WTC11 (cell line): ENCODE data around the gene MEIS2.

Experiments
- CREM ChIP-seq: sonication (generic); formaldehyde crosslinking; IDR thresholded peaks from 2 replicates; pipeline ENCODE4 v1.8.1; 2022; ENCODE audit warnings: mild to moderate bottlenecking, missing genetic modification reagents, moderate library complexity
- ELF4 ChIP-seq: sonication (generic); formaldehyde crosslinking; IDR thresholded peaks from 2 replicates; pipeline ENCODE4 v1.8.1; 2022; ENCODE audit warnings: low read depth, mild to moderate bottlenecking, moderate library complexity, missing genetic modification reagents
- ESRRA ChIP-seq: sonication (generic); formaldehyde crosslinking; IDR thresholded peaks from 2 replicates; pipeline ENCODE4 v1.8.1; 2022; ENCODE audit warnings: mild to moderate bottlenecking, missing genetic modification reagents, borderline replicate concordance
- ETV6 ChIP-seq: sonication (generic); formaldehyde crosslinking; IDR thresholded peaks from 2 replicates; pipeline ENCODE4 v1.8.1; 2022; ENCODE audit warnings: mild to moderate bottlenecking, missing genetic modification reagents
- KAT7 ChIP-seq: sonication (generic); formaldehyde crosslinking; IDR thresholded peaks from 2 replicates; pipeline ENCODE4 v1.8.1; 2023; ENCODE audit warnings: missing genetic modification reagents, mild to moderate bottlenecking, borderline replicate concordance
- NFYB ChIP-seq: sonication (generic); formaldehyde crosslinking; conservative IDR thresholded peaks from 2 replicates; pipeline ENCODE4 v1.8.0; 2022; ENCODE audit warnings: low read depth, missing genetic modification reagents
- SMAD3 ChIP-seq: sonication (generic); formaldehyde crosslinking; IDR thresholded peaks from 2 replicates; pipeline ENCODE4 v1.8.0; 2022; ENCODE audit warnings: missing genetic modification reagents, mild to moderate bottlenecking, borderline replicate concordance
- TP53 ChIP-seq: sonication (generic); formaldehyde crosslinking; IDR thresholded peaks from 2 replicates; pipeline ENCODE4 v1.8.1; 2023; ENCODE audit warnings: mild to moderate bottlenecking, missing genetic modification reagents
- TF ChIP-seq, protein P1 (sequence below): sonication (generic); formaldehyde crosslinking; IDR thresholded peaks from 2 replicates; pipeline ENCODE4 v1.8.1; 2023; ENCODE audit warnings: mild to moderate bottlenecking, missing genetic modification reagents
- TF ChIP-seq, protein P2 (sequence below): fragments of 200-600 bp; IDR thresholded peaks from 2 replicates; pipeline ENCODE4 v1.8.0; 2022; ENCODE audit warnings: antibody characterized with exemption
- TF ChIP-seq, protein P3 (sequence below): sonication (generic); formaldehyde crosslinking; IDR thresholded peaks from 2 replicates; pipeline ENCODE4 v1.8.0; 2022; ENCODE audit warnings: mild to moderate bottlenecking, missing genetic modification reagents
- TF ChIP-seq, protein P4 (sequence below): sonication (generic); formaldehyde crosslinking; IDR thresholded peaks from 2 replicates; pipeline ENCODE4 v1.8.1; 2023; ENCODE audit warnings: mild to moderate bottlenecking, missing genetic modification reagents, moderate library complexity
- TF ChIP-seq, protein P5 (sequence below): sonication (generic); formaldehyde crosslinking; IDR thresholded peaks from 2 replicates; pipeline ENCODE4 v1.8.0; 2022; ENCODE audit warnings: mild to moderate bottlenecking, missing genetic modification reagents
- TF ChIP-seq, protein P6 (sequence below): sonication (generic); formaldehyde crosslinking; IDR thresholded peaks from 2 replicates; pipeline ENCODE4 v1.8.0; 2022; ENCODE audit warnings: mild to moderate bottlenecking, missing genetic modification reagents

DNA sequence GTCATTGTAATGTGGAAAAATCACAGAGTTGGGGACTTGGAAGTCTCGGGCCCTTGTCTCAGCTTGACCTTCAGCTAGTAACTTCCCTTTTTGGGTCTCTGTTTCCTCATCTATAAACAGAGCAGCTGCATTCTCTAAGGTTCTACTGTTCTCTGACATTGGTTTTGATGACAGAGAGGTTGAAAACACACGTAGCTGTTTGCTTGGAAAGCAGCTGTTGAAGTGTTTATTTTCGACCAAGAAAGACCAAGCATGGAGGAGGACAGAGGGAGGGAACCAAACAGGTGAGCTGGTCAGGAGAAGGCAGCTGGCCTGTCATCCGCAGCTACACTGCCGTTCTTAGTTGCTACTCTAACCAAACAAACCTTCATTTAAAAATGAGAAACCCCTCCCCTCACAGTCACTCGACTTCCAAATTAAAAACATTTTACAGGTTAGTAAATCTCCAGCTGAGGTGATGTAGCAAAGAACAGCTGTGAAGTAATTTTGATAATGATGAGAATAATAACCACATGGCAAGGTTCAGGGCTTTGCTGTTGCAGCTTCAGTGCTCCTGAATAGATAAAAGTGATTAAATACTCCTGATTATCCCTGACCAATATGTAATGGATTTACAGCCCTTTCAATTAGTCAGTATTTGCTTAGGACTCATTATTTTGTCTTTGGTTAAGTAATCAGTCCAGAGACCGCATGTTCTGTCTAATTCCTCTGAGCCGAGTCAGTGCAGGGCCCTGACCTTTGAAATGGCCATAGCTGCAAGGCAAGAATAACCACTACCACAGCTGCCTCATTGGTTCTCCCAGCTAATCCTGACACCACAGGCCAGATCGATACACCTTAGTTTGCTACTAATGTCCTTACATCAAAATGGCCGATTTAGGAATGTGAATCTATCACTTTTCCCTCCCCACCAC lies 65.3 kb downstream of the MEIS2 start:
- no peak for TF ChIP-seq SMAD3 (CRISPR knock-in tag)
- TF ChIP-seq, protein P1, sequence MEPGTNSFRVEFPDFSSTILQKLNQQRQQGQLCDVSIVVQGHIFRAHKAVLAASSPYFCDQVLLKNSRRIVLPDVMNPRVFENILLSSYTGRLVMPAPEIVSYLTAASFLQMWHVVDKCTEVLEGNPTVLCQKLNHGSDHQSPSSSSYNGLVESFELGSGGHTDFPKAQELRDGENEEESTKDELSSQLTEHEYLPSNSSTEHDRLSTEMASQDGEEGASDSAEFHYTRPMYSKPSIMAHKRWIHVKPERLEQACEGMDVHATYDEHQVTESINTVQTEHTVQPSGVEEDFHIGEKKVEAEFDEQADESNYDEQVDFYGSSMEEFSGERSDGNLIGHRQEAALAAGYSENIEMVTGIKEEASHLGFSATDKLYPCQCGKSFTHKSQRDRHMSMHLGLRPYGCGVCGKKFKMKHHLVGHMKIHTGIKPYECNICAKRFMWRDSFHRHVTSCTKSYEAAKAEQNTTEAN (CRISPR knock-in tag) = no peak
- TF ChIP-seq, protein P2, sequence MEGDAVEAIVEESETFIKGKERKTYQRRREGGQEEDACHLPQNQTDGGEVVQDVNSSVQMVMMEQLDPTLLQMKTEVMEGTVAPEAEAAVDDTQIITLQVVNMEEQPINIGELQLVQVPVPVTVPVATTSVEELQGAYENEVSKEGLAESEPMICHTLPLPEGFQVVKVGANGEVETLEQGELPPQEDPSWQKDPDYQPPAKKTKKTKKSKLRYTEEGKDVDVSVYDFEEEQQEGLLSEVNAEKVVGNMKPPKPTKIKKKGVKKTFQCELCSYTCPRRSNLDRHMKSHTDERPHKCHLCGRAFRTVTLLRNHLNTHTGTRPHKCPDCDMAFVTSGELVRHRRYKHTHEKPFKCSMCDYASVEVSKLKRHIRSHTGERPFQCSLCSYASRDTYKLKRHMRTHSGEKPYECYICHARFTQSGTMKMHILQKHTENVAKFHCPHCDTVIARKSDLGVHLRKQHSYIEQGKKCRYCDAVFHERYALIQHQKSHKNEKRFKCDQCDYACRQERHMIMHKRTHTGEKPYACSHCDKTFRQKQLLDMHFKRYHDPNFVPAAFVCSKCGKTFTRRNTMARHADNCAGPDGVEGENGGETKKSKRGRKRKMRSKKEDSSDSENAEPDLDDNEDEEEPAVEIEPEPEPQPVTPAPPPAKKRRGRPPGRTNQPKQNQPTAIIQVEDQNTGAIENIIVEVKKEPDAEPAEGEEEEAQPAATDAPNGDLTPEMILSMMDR = no peak
- TF ChIP-seq, protein P3, sequence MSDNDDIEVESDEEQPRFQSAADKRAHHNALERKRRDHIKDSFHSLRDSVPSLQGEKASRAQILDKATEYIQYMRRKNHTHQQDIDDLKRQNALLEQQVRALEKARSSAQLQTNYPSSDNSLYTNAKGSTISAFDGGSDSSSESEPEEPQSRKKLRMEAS = no peak
- TF ChIP-seq ELF4 (CRISPR knock-in tag) = no peak
- TF ChIP-seq ETV6 (CRISPR knock-in tag) = no peak
- no peak for TF ChIP-seq ESRRA (CRISPR knock-in tag)
- TF ChIP-seq TP53 = no peak
- TF ChIP-seq CREM (CRISPR knock-in tag) = no peak
- TF ChIP-seq NFYB (CRISPR knock-in tag) = no peak
- TF ChIP-seq KAT7 (CRISPR knock-in tag) = no peak
- TF ChIP-seq, protein P4, sequence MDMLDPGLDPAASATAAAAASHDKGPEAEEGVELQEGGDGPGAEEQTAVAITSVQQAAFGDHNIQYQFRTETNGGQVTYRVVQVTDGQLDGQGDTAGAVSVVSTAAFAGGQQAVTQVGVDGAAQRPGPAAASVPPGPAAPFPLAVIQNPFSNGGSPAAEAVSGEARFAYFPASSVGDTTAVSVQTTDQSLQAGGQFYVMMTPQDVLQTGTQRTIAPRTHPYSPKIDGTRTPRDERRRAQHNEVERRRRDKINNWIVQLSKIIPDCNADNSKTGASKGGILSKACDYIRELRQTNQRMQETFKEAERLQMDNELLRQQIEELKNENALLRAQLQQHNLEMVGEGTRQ (CRISPR knock-in tag) = no peak
- TF ChIP-seq, protein P5, sequence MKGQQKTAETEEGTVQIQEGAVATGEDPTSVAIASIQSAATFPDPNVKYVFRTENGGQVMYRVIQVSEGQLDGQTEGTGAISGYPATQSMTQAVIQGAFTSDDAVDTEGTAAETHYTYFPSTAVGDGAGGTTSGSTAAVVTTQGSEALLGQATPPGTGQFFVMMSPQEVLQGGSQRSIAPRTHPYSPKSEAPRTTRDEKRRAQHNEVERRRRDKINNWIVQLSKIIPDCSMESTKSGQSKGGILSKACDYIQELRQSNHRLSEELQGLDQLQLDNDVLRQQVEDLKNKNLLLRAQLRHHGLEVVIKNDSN (CRISPR knock-in tag) = no peak
- TF ChIP-seq, protein P6, sequence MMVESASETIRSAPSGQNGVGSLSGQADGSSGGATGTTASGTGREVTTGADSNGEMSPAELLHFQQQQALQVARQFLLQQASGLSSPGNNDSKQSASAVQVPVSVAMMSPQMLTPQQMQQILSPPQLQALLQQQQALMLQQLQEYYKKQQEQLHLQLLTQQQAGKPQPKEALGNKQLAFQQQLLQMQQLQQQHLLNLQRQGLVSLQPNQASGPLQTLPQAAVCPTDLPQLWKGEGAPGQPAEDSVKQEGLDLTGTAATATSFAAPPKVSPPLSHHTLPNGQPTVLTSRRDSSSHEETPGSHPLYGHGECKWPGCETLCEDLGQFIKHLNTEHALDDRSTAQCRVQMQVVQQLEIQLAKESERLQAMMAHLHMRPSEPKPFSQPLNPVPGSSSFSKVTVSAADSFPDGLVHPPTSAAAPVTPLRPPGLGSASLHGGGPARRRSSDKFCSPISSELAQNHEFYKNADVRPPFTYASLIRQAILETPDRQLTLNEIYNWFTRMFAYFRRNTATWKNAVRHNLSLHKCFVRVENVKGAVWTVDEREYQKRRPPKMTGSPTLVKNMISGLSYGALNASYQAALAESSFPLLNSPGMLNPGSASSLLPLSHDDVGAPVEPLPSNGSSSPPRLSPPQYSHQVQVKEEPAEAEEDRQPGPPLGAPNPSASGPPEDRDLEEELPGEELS (CRISPR knock-in tag) = no peak
